A549 (cell line): ENCODE results near the gene KCNG2. TPM values are rescaled to one million over a fixed set of nuclear protein-coding genes. Genes with fewer than 3 reads are reported as not detected.

ENCODE experiments used
- ATAC-seq, 2 experiments: fragments of 200-7000 bp in 1 of 2; fragments of >200 bp in 1 of 2; cut with Nextera tagmentation in 1 of 2; cut with Tn5 transposase in 1 of 2; 3 replicates each; pipeline versions ENCODE4 v1.8.0 to v1.9.1; 2018 to 2020; ENCODE audit warnings: mild to moderate bottlenecking in 1 of 2, moderate library complexity in 1 of 2
- CTCF ChIA-PET: fragments of 300-600 bp; sonication (Branson Sonifier 250); formaldehyde crosslinking; extraction: SDS; loops from one replicate; lab custom pipeline; 2021; ENCODE audit warnings: antibody characterized with exemption, inconsistent platforms; lab: Yijun Ruan, JAX
- POLR2A ChIA-PET: fragments of 350-600 bp; formaldehyde crosslinking; extraction: SDS; loops from one replicate; lab custom pipeline; 2021; ENCODE audit warnings: antibody characterized with exemption, inconsistent platforms; lab: Yijun Ruan, JAX
- DNase-seq, 2 experiments: peaks; one replicate each; pipeline versions ENCODE4 v3.0.0 to v3.0.0-alpha.2; 2011 to 2016; ENCODE audit warnings: low read depth in 1 of 2, low spot score in 1 of 2
- FAIRE-seq: peaks from 2 replicates; lab custom pipeline; 2011; peaks lifted over from hg19 to GRCh38; lab: Jason Lieb, UNC
- H3K27ac ChIP-seq, 2 experiments: fragments of >200 bp; sonication (Bioruptor Twin); formaldehyde crosslinking; 3 replicates each; pipeline ENCODE4 v1.5.1; 2016 to 2017
- H3K4me1 ChIP-seq: fragments of >200 bp; sonication (Bioruptor Twin); formaldehyde crosslinking; 3 replicates; pipeline ENCODE4 v1.6.1; 2016
- H3K4me2 ChIP-seq: fragments of >200 bp; sonication (Bioruptor Twin); formaldehyde crosslinking; 3 replicates; pipeline ENCODE4 v1.6.1; 2016
- H3K4me3 ChIP-seq: fragments of >200 bp; sonication (Bioruptor Twin); formaldehyde crosslinking; 3 replicates; pipeline ENCODE4 v1.5.1; 2016
- H3K9me3 ChIP-seq: fragments of >200 bp; sonication (Bioruptor Twin); formaldehyde crosslinking; 3 replicates; pipeline ENCODE4 v1.6.1; 2016
- CBX8 ChIP-seq: fragments of 200-600 bp; sonication (generic); IDR thresholded peaks from 2 replicates; pipeline ENCODE4 v1.6.1; 2016
- CHD2 ChIP-seq: fragments of 150-350 bp; IDR thresholded peaks from 2 replicates; pipeline ENCODE4 v1.6.1; 2014; ENCODE audit warnings: low read length; ENCODE audit not compliant: partially characterized antibody
- CHD4 ChIP-seq: fragments of 200-600 bp; sonication (generic); IDR thresholded peaks from 2 replicates; pipeline ENCODE4 v1.6.1; 2016; ENCODE audit warnings: antibody characterized with exemption, mild to moderate bottlenecking, borderline replicate concordance
- E2F6 ChIP-seq: IDR thresholded peaks from 2 replicates; pipeline ENCODE4 v1.6.1; 2012; ENCODE audit warnings: low read depth, borderline replicate concordance
- EHF ChIP-seq: fragments of 250-450 bp; sonication (Bioruptor Pico); IDR thresholded peaks from 2 replicates; pipeline ENCODE4 v1.5.0; 2020; ENCODE audit warnings: mild to moderate bottlenecking
- EHMT2 ChIP-seq: fragments of 200-600 bp; sonication (generic); IDR thresholded peaks from 2 replicates; pipeline ENCODE4 v1.6.1; 2016; ENCODE audit warnings: antibody characterized with exemption, low read depth, mild to moderate bottlenecking, moderate library complexity
- ESRRA ChIP-seq: fragments of 150-350 bp; IDR thresholded peaks from 2 replicates; pipeline ENCODE4 v1.6.1; 2014; ENCODE audit warnings: mild to moderate bottlenecking, low read length, borderline replicate concordance
- HDAC2 ChIP-seq: fragments of 200-600 bp; sonication (generic); IDR thresholded peaks from 2 replicates; pipeline ENCODE4 v1.6.1; 2016
- HOXA7 ChIP-seq: fragments of 250-450 bp; sonication (Bioruptor Pico); IDR thresholded peaks from 2 replicates; pipeline ENCODE4 v1.5.0; 2020; ENCODE audit warnings: mild to moderate bottlenecking, moderate library complexity
- HOXB13 ChIP-seq: fragments of 250-450 bp; sonication (Bioruptor Pico); IDR thresholded peaks from 2 replicates; pipeline ENCODE4 v1.5.0; 2020; ENCODE audit warnings: low read depth, mild to moderate bottlenecking, moderate library complexity
- KDM1A ChIP-seq: fragments of 200-600 bp; sonication (generic); IDR thresholded peaks from 2 replicates; pipeline ENCODE4 v1.6.1; 2016; ENCODE audit warnings: low read depth, mild to moderate bottlenecking
- MYC ChIP-seq: IDR thresholded peaks from 2 replicates; pipeline ENCODE4 v1.6.1; 2012; ENCODE audit warnings: mild to moderate bottlenecking, inconsistent platforms, low read length, improper control_type of control experiment, borderline replicate concordance
- NPAS2 ChIP-seq: fragments of 250-450 bp; sonication (Bioruptor Pico); IDR thresholded peaks from 2 replicates; pipeline ENCODE4 v1.8.0; 2022; ENCODE audit warnings: mild to moderate bottlenecking, moderate library complexity, borderline replicate concordance
- RARB ChIP-seq: fragments of 250-450 bp; sonication (Bioruptor Pico); IDR thresholded peaks from 2 replicates; pipeline ENCODE4 v1.8.0; 2021; ENCODE audit warnings: mild to moderate bottlenecking, moderate library complexity
- REST ChIP-seq: fragments of 200-600 bp; sonication (generic); IDR thresholded peaks from 2 replicates; pipeline ENCODE4 v1.6.1; 2016; ENCODE audit warnings: antibody characterized with exemption, mild to moderate bottlenecking, moderate library complexity
- RNF2 ChIP-seq: fragments of 200-600 bp; sonication (generic); IDR thresholded peaks from 2 replicates; pipeline ENCODE4 v1.6.1; 2016; ENCODE audit warnings: low read depth, mild to moderate bottlenecking, antibody characterized with exemption, moderate library complexity, borderline replicate concordance
- SMC3 ChIP-seq: fragments of >200 bp; sonication (Bioruptor Twin); formaldehyde crosslinking; IDR thresholded peaks from 3 replicates; pipeline ENCODE4 v1.6.1; 2018; ENCODE audit warnings: inconsistent platforms
- TFCP2L1 ChIP-seq: fragments of 250-450 bp; sonication (Bioruptor Pico); IDR thresholded peaks from 2 replicates; pipeline ENCODE4 v1.5.0; 2021; ENCODE audit warnings: mild to moderate bottlenecking
- WGBS: methylation state at CpG from one replicate; pipeline ENCODE4 v1.1.6; 2017; ENCODE audit errors: missing lambda C conversion rate; 5-methylcytosine and 5-hydroxymethylcytosine counted together
- polyA plus RNA-seq, 4 experiments: library from polyadenylated mRNA; depleted of rRNA in 3 of 4; stranded (reverse); fragments of >200 nt; fragmentation: RNase III in 1 of 4; extraction: RNeasy Plus Mini Kit Qiagen cat#74134 plus additional on column Dnase treatment in 1 of 4; gene quantifications; 2 replicates in 3 of 4; 3 replicates in 1 of 4; pipeline ENCODE4 v1.2.3, GENCODE V29; 2011 to 2017
- TF ChIP-seq, protein P1 (sequence below): fragments of >200 bp; sonication (Bioruptor Twin); formaldehyde crosslinking; IDR thresholded peaks from 3 replicates; pipeline ENCODE4 v1.6.1; 2016

KCNG2 gene
- polyA plus RNA-seq, 2 of the 4 experiments (the other 2 are of a cell fraction): not detected

DNA sequence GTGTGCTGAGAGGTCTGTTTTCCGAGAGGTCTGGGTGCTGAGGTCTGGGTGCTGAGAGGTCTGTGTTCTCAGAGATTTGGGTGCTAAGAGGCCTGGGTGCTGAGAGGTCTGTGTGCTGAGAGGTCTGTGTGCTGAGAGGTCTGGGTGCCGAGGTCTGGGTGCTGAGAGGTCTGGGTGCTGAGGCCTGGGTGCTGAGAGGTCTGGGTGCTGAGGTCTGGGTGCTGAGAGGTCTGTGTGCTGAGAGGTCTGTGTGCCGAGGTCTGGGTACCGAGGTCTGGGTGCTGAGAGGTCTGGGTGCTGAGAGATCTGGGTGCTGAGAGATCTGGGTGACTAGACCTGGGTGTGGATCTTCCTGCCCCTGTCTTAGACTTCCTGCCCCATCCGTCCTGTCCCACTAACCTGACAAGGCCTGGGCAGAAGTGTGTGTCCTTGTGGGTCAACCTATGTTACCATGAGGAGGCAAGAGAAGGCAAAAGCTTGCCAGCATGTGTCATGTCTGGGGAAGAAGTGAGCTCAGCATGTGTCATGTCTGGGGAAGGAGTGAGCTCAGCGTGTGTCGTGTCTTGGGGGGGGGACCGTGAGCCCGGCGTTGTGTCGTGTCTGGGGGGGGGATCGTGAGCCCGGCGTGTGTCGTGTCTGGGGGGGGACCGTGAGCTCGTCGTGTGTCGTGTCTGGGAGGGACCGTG lies 69.3 kb downstream of the KCNG2 start:
- Histone ChIP-seq H3K9me3 (peaks cover 4% of the 10 kb centered on the region; the same call in 2 of the 3 replicates), H3K4me2 (no peak overlapping the region), H3K27ac (no peak overlapping the region), H3K4me1 (no peaks in the 10 kb centered on the region)
- FAIRE-seq (no peak), DNase-seq (peak in 1 of 2 experiments; percentile 49), ATAC-seq (peak in 1 of 2 experiments; percentile 54; a peak in 2 of 6 replicates)
- POLR2A ChIA-PET: no interaction called here
- CTCF ChIA-PET: no interaction called here
- WGBS: 67% methylated on average over 5 of the region's 20 CpGs
- TF ChIP-seq HOXB13: no peak
- no peak for TF ChIP-seq CHD4
- TF ChIP-seq EHMT2: no peak
- no peak for TF ChIP-seq NPAS2 (CRISPR knock-in tag)
- TF ChIP-seq, all 56 proteins: peak for 0
- no peak overlapping the region for H3K4me3 ChIP-seq

- DNase-seq (no peak), ATAC-seq (peak in 1 of 2 experiments; percentile 24; a peak in 1 of 6 replicates), FAIRE-seq (no peak)
- H3K9me3 ChIP-seq: no peaks in the 10 kb centered on the region
- H3K4me1 ChIP-seq: no peaks in the 10 kb centered on the region
- H3K27ac ChIP-seq: no peak overlapping the region
- TF ChIP-seq REST: no peak
- no peak for TF ChIP-seq RNF2
- TF ChIP-seq KDM1A: no peak
- TF ChIP-seq HOXA7 (CRISPR knock-in tag): no peak
- no peak for TF ChIP-seq E2F6
- TF ChIP-seq SMC3: no peak
- TF ChIP-seq TFCP2L1: no peak
- 24% methylated on average over 5 of the region's 16 CpGs for WGBS
- ChIA-PET CTCF (no interaction called here), POLR2A (no interaction called here)
- no peak overlapping the region for H3K4me3 ChIP-seq
- no peak overlapping the region for H3K4me2 ChIP-seq
Measured at GRCh38 chr18:79867666-79868065, 69.9 kb downstream of the KCNG2 start.

DNA sequence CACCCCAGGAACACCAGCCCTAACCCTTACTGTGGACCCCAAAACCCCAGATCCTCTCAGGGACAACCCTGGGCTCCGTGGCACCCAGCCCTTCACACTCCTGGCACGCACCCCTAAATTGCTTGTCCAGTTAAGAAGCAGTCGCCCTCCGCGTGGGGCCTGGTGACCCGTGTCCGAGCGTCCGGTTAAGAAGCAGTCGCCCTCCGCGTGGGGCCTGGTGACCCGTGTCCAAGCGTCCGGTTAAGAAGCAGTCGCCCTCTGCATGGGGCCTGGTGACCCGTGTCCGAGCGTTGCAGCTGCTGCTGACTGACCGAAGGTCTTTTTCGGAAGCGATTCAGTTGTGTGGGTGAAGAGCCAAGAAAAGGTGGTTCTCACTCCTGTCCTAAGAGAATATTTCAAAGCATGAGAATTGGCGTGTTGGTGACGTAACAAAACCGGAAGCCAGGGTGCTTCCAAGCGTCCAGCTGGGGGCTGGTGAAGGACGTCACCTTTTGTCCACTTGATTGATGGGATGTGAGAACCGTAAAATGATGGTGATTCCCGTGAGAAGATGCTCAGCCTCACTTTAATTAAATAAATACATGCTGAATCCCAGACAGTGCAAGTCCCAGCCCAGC lies 70.5 kb downstream of the KCNG2 start:
- Histone ChIP-seq H3K4me3 (no peak overlapping the region), H3K9me3 (no peaks in the 10 kb centered on the region), H3K4me2 (no peak overlapping the region), H3K4me1 (no peaks in the 10 kb centered on the region), H3K27ac (no peak overlapping the region)
- CTCF ChIA-PET: interaction anchor here (1.2 kb wide), 1 partner anchor 338 kb away, joined by 4 read pairs; no protein-coding TSS in a partner anchor
- ATAC-seq (peak in 1 of 2 experiments; percentile 21; a peak in 1 of 6 replicates), DNase-seq (no peak), FAIRE-seq (no peak)
- POLR2A ChIA-PET: no interaction called here
- 66% methylated on average over 22 of the region's 29 CpGs for WGBS
- TF ChIP-seq EHF (no peak), RNF2 (no peak), HDAC2 (no peak), MYC (no peak), ESRRA (no peak), CHD2 (no peak), HOXB13 (no peak), E2F6 (no peak), CBX8 (no peak), RARB (CRISPR knock-in tag) (no peak)
- TF ChIP-seq, protein P1, sequence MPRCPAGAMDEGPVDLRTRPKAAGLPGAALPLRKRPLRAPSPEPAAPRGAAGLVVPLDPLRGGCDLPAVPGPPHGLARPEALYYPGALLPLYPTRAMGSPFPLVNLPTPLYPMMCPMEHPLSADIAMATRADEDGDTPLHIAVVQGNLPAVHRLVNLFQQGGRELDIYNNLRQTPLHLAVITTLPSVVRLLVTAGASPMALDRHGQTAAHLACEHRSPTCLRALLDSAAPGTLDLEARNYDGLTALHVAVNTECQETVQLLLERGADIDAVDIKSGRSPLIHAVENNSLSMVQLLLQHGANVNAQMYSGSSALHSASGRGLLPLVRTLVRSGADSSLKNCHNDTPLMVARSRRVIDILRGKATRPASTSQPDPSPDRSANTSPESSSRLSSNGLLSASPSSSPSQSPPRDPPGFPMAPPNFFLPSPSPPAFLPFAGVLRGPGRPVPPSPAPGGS: no peak
